Lung (tissue), 12 donors: Measurements from ENCODE around the gene POLD2. TPM values are rescaled to one million over a fixed set of nuclear protein-coding genes. Genes with fewer than 3 reads are reported as not detected.

ENCODE experiments used
- ATAC-seq: fragments of 200-7000 bp; cut with Tn5 transposase; one replicate; pipeline ENCODE4 v1.9.1; 2020; ENCODE audit warnings: moderate number of reproducible peaks; ENCODE audit not compliant: insufficient read depth, low FRiP score
- DNase-seq, 3 donors: peaks; one replicate each; pipeline ENCODE4 v3.0.0-alpha.2; 2013 to 2017
- H3K27ac ChIP-seq, 2 donors: one replicate each; pipeline ENCODE4 v1.5.1; 2013; ENCODE audit warnings: mild to moderate bottlenecking in 2 of 2, moderate library complexity in 2 of 2, control low read depth in 1 of 2, inconsistent platforms in 1 of 2, low read depth in 1 of 2, low read length in 1 of 2
- H3K27me3 ChIP-seq, 3 donors: one replicate each; pipeline ENCODE4 v1.5.1; 2013; ENCODE audit warnings: low read length in 2 of 3; ENCODE audit not compliant: control insufficient read depth in 3 of 3, insufficient read depth in 3 of 3
- H3K36me3 ChIP-seq, 4 donors: one replicate each; pipeline ENCODE4 v1.5.1; 2013; ENCODE audit warnings: low read length in 4 of 4, mild to moderate bottlenecking in 1 of 4, moderate library complexity in 1 of 4; ENCODE audit not compliant: control insufficient read depth in 4 of 4, insufficient read depth in 4 of 4
- H3K4me1 ChIP-seq, 5 donors: one replicate each; pipeline ENCODE4 v1.5.1; 2013; ENCODE audit warnings: low read length in 5 of 5, mild to moderate bottlenecking in 2 of 5, moderate library complexity in 1 of 5; ENCODE audit not compliant: control insufficient read depth in 5 of 5, insufficient read depth in 5 of 5
- H3K4me3 ChIP-seq: one replicate; pipeline ENCODE4 v1.5.1; 2013; ENCODE audit warnings: mild to moderate bottlenecking, control low read depth, moderate library complexity
- H3K9ac ChIP-seq, 2 donors: one replicate each; pipeline ENCODE4 v1.5.1; 2013; ENCODE audit warnings: low read length in 2 of 2, control low read depth in 1 of 2; ENCODE audit not compliant: insufficient read depth in 1 of 2
- H3K9me3 ChIP-seq, 4 donors: one replicate each; pipeline ENCODE4 v1.5.1; 2013; ENCODE audit warnings: low read length in 3 of 4, mild to moderate bottlenecking in 1 of 4, moderate library complexity in 1 of 4; ENCODE audit not compliant: control insufficient read depth in 4 of 4, insufficient read depth in 3 of 4
- WGBS, 2 donors: extraction: QIAGEN DNeasy Blood & Tissue Kit; methylation state at CpG; one replicate each; pipeline ENCODE4 v1.1.7; 2013; 5-methylcytosine and 5-hydroxymethylcytosine counted together
- polyA plus RNA-seq, 2 donors: library from polyadenylated mRNA; stranded (reverse); fragments of 200-250 nt; gene quantifications; one replicate each; pipeline ENCODE4 v1.2.1, GENCODE V29; 2013
- total RNA-seq, 2 donors: library from RNA; depleted of rRNA in 1 of 2; stranded (reverse); fragments of >200 nt in 1 of 2; gene quantifications; one replicate each; pipeline ENCODE4 v1.2.1, GENCODE V29; 2014 to 2021
- TF ChIP-seq, protein P1 (sequence below): IDR thresholded peaks from 2 replicates; pipeline ENCODE4 v1.5.1; 2012; ENCODE audit warnings: mild to moderate bottlenecking; ENCODE audit errors: control extremely low read depth, extremely low read depth
- donor health status: control.
- donor health status: control.
- donor health status: Bipolar disorder and iron deficiency.
- donor health status: healthy.
- donor health status: DM: yes; HTN: yes; CAD: no.

Gene POLD2
- total and polyA plus RNA-seq, 4 donors: 48.8 to 90.7 (median 71.3) TPM

GRCh38 chr7:44140341-44140740, 17.0 kb upstream of the POLD2 start:
- H3K27ac ChIP-seq: no peak overlapping the region
- peaks cover 0 to 7% (median 2%) of the 10 kb centered on the region in 5 donors for H3K4me1 ChIP-seq
- no peak overlapping the region for H3K9ac ChIP-seq
- DNase-seq: no peak
- H3K9me3 ChIP-seq: no peaks in the 10 kb centered on the region
- H3K36me3 ChIP-seq: no peaks in the 10 kb centered on the region
- ATAC-seq: no peak
- peaks cover 0 to 7% (median 0%) of the 10 kb centered on the region in 3 donors for H3K27me3 ChIP-seq
- TF ChIP-seq, protein P1, sequence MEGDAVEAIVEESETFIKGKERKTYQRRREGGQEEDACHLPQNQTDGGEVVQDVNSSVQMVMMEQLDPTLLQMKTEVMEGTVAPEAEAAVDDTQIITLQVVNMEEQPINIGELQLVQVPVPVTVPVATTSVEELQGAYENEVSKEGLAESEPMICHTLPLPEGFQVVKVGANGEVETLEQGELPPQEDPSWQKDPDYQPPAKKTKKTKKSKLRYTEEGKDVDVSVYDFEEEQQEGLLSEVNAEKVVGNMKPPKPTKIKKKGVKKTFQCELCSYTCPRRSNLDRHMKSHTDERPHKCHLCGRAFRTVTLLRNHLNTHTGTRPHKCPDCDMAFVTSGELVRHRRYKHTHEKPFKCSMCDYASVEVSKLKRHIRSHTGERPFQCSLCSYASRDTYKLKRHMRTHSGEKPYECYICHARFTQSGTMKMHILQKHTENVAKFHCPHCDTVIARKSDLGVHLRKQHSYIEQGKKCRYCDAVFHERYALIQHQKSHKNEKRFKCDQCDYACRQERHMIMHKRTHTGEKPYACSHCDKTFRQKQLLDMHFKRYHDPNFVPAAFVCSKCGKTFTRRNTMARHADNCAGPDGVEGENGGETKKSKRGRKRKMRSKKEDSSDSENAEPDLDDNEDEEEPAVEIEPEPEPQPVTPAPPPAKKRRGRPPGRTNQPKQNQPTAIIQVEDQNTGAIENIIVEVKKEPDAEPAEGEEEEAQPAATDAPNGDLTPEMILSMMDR: no peak
- 85 to 90% methylated on average over 9 to 10 of the region's 10 CpGs for WGBS, 2 donors
- no peak overlapping the region for H3K4me3 ChIP-seq

- DNase-seq (no peak), ATAC-seq (no peak)
- Histone ChIP-seq H3K27me3 (peaks cover 0 to 2% (median 0%) of the 10 kb centered on the region in 3 donors), H3K27ac (no peak overlapping the region), H3K9ac (no peak overlapping the region), H3K4me3 (no peak overlapping the region), H3K9me3 (no peaks in the 10 kb centered on the region), H3K36me3 (no peaks in the 10 kb centered on the region), H3K4me1 (peaks cover 0 to 3% (median 0%) of the 10 kb centered on the region in 5 donors)
- TF ChIP-seq, protein P1: no peak
- WGBS, 2 donors: 91 to 93% methylated on average over 14 of the region's 14 CpGs
These were observed 16.1 kb upstream of the POLD2 start for GRCh38 chr7:44139311-44140010.

- WGBS, 2 donors: 81 to 85% methylated on average over 8 of the region's 8 CpGs
These were observed 15.3 kb upstream of the POLD2 start for GRCh38 chr7:44138698-44139097.

More at GRCh38 chr7:44138698-44139097, 15.3 kb upstream of the POLD2 start:
- no peak overlapping the region for H3K4me3 ChIP-seq
- no peaks in the 10 kb centered on the region for H3K36me3 ChIP-seq
- H3K9me3 ChIP-seq: no peaks in the 10 kb centered on the region
- peaks cover 0 to 3% (median 0%) of the 10 kb centered on the region in 5 donors for H3K4me1 ChIP-seq
- DNase-seq: no peak
- TF ChIP-seq, protein P1: no peak
- H3K9ac ChIP-seq: no peak overlapping the region
- H3K27me3 ChIP-seq: peaks cover 0 to 2% (median 0%) of the 10 kb centered on the region in 3 donors
- no peak for ATAC-seq
- H3K27ac ChIP-seq: no peak overlapping the region
